DOHH2 (cell line): ENCODE measurements around the gene SSC5D.

Experiments
- H3F3A ChIP-seq: fragments of 200-600 bp; sonication (generic), shearing (Covaris generic); 2 replicates; pipeline ENCODE4 v1.6.0; 2016; ENCODE audit warnings: antibody characterized with exemption, mild to moderate bottlenecking; ENCODE audit not compliant: control insufficient read depth, insufficient read depth
- H3K27ac ChIP-seq: fragments of 200-600 bp; sonication (generic); 2 replicates; pipeline ENCODE4 v1.5.1; 2014; ENCODE audit warnings: low read depth, mild to moderate bottlenecking, low read length, moderate library complexity
- H3K27me3 ChIP-seq: fragments of 200-600 bp; sonication (generic); 2 replicates; pipeline ENCODE4 v1.6.1; 2014; ENCODE audit warnings: mild to moderate bottlenecking, low read length, mixed read lengths; ENCODE audit not compliant: control insufficient read depth
- H3K36me3 ChIP-seq: fragments of 200-600 bp; sonication (generic); 2 replicates; pipeline ENCODE4 v1.6.1; 2014; ENCODE audit warnings: mild to moderate bottlenecking, low read length, moderate library complexity, mixed read lengths; ENCODE audit not compliant: control insufficient read depth
- H3K4me1 ChIP-seq: fragments of 200-600 bp; sonication (generic); 2 replicates; pipeline ENCODE4 v1.6.1; 2014; ENCODE audit warnings: mild to moderate bottlenecking, low read length, mixed read lengths; ENCODE audit not compliant: control insufficient read depth
- H3K4me2 ChIP-seq: fragments of 200-600 bp; sonication (generic); 2 replicates; pipeline ENCODE4 v1.6.0; 2014; ENCODE audit warnings: mild to moderate bottlenecking, low read length, moderate library complexity
- H3K4me3 ChIP-seq: fragments of 200-600 bp; sonication (generic); 2 replicates; pipeline ENCODE4 v1.5.1; 2014; ENCODE audit warnings: mild to moderate bottlenecking, low read length, mixed read lengths
- H3K79me2 ChIP-seq: fragments of 200-600 bp; sonication (generic); 2 replicates; pipeline ENCODE4 v1.6.1; 2014; ENCODE audit warnings: mild to moderate bottlenecking, low read length, mixed read lengths; ENCODE audit not compliant: control insufficient read depth
- H3K9me2 ChIP-seq: fragments of 200-600 bp; sonication (generic); replicated peaks from 2 replicates; pipeline ENCODE4 v1.6.1; 2014; ENCODE audit warnings: mild to moderate bottlenecking, low read length, mixed read lengths; ENCODE audit not compliant: control insufficient read depth
- H3K9me3 ChIP-seq: fragments of 200-600 bp; sonication (generic); 2 replicates; pipeline ENCODE4 v1.6.1; 2014; ENCODE audit warnings: antibody characterized with exemption, low read length, mixed read lengths; ENCODE audit not compliant: control insufficient read depth, insufficient read depth
- H4K20me1 ChIP-seq: fragments of 200-600 bp; sonication (generic); 2 replicates; pipeline ENCODE4 v1.6.0; 2014; ENCODE audit warnings: low read depth, mild to moderate bottlenecking, antibody characterized with exemption, low read length, moderate library complexity; ENCODE audit not compliant: control insufficient read depth, insufficient read depth
- EZH2phosphoT487 ChIP-seq: fragments of 200-600 bp; sonication (generic); IDR thresholded peaks from 2 replicates; pipeline ENCODE4 v1.6.1; 2017; ENCODE audit warnings: borderline replicate concordance, mild to moderate bottlenecking, antibody characterized with exemption, low read length, moderate library complexity, mixed read lengths
- TF ChIP-seq, protein P1 (sequence below): fragments of 200-600 bp; sonication (generic); IDR thresholded peaks from one replicate; pipeline ENCODE4 v1.5.1; 2014; ENCODE audit warnings: antibody characterized with exemption, mild to moderate bottlenecking, low read depth, low read length; ENCODE audit not compliant: poor library complexity, severe bottlenecking

Gene SSC5D

DNA sequence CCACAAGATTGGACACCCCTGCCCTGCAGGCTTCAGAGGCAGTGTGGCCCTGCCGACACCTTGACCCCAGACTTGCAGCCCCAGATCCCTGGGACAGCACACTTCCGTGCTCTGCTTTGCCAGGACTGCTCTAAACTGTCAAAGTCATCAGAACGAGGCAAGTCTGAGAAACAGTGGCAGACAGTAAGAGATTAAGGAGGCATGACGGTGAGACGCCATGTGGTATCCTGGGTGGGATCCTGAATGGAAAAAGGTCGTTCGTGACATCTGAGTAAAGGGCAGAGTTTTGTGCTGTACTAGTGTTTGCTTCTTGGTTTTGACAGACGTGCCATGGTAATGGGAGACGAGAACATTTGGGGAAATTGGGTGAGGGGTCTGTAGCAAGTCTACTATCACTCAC is 78.6 kb downstream of the SSC5D start:
- H3K9me2 ChIP-seq, result no peaks in the 10 kb centered on the region
- no peak overlapping the region for H3K4me2 ChIP-seq
- no peak overlapping the region for H3K4me3 ChIP-seq
- H4K20me1 ChIP-seq, result no peaks in the 10 kb centered on the region
- no peaks in the 10 kb centered on the region for H3K9me3 ChIP-seq
- H3K4me1 ChIP-seq, result no peaks in the 10 kb centered on the region
- no peak overlapping the region for H3K27ac ChIP-seq
- TF ChIP-seq, protein P1, sequence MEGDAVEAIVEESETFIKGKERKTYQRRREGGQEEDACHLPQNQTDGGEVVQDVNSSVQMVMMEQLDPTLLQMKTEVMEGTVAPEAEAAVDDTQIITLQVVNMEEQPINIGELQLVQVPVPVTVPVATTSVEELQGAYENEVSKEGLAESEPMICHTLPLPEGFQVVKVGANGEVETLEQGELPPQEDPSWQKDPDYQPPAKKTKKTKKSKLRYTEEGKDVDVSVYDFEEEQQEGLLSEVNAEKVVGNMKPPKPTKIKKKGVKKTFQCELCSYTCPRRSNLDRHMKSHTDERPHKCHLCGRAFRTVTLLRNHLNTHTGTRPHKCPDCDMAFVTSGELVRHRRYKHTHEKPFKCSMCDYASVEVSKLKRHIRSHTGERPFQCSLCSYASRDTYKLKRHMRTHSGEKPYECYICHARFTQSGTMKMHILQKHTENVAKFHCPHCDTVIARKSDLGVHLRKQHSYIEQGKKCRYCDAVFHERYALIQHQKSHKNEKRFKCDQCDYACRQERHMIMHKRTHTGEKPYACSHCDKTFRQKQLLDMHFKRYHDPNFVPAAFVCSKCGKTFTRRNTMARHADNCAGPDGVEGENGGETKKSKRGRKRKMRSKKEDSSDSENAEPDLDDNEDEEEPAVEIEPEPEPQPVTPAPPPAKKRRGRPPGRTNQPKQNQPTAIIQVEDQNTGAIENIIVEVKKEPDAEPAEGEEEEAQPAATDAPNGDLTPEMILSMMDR, result no peak
- TF ChIP-seq EZH2phosphoT487, result no peak
- no peaks in the 10 kb centered on the region for H3F3A ChIP-seq
- H3K79me2 ChIP-seq, result no peaks in the 10 kb centered on the region
- no peaks in the 10 kb centered on the region for H3K27me3 ChIP-seq
- no peaks in the 10 kb centered on the region for H3K36me3 ChIP-seq

DNA sequence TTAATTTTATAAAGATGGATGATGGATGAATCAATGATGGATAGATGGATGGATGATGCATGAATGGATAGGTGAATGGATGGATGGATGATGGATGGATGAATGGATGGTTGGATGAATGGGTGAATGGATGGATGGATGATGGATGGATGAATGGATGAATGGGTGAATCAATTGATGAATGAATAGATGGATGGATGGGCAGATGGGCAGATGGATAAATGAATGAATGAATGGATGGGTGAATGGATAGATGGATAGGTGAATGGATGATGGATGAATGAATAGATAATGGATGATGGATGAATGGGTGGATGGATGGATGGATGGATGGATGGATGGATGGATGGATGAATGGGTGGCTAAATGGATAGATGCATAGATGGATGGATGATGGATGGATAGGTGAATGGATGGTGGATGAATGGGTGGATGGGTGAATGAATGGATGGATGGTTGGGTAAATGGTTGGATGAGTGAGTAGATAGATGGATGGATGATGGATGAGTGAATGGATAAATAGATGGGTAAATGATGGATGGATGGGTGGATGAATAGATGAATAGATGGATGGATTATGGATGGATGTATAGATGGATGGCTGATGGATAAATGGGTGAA is 79.6 kb downstream of the SSC5D start:
- Histone ChIP-seq H3F3A (no peaks in the 10 kb centered on the region), H4K20me1 (no peaks in the 10 kb centered on the region), H3K36me3 (no peaks in the 10 kb centered on the region), H3K79me2 (no peaks in the 10 kb centered on the region), H3K27ac (no peak overlapping the region), H3K27me3 (no peaks in the 10 kb centered on the region), H3K9me2 (no peaks in the 10 kb centered on the region), H3K9me3 (no peaks in the 10 kb centered on the region), H3K4me1 (no peaks in the 10 kb centered on the region), H3K4me3 (no peak overlapping the region), H3K4me2 (no peak overlapping the region)
- no peak for TF ChIP-seq EZH2phosphoT487
- TF ChIP-seq, protein P1, result no peak
